GM18517 (cell line): Measurements from ENCODE around the gene SMYD3.
"Not testable (repeated sequence)": the region's sequence is repeated elsewhere in the genome, so short reads cannot be mapped to it uniquely, and the experiment has no call there.

ENCODE experiments used
- ATAC-seq: cut with Tn5 transposase; IDR thresholded peaks from one replicate; pipeline ENCODE4 v1.9.1; 2021; ENCODE audit warnings: mild to moderate bottlenecking, moderate library complexity; ENCODE audit not compliant: unreplicated experiment

The SMYD3 gene

DNA sequence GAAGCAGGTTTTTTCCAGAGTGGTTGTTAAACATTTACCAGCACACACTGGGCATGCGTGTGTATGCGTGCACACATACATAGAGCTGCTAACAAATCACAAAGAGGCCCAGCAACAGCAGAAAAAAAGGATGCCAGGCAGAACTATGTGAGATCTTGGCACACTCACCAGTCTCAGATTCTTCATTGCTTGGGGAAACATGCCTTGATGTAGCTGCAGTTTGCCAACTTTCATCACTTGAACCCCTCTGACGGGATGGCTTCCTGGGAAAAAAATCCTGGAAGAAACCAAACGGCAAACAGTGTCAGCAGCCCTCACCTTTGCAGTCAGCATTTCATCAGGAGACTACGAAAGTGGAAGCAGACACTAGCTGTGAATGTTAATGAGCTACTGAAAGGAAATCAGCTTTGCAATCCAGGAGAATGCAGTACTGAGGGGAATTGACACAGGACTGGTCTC is 743.2 kb downstream of the SMYD3 start:
- no peak for ATAC-seq

DNA sequence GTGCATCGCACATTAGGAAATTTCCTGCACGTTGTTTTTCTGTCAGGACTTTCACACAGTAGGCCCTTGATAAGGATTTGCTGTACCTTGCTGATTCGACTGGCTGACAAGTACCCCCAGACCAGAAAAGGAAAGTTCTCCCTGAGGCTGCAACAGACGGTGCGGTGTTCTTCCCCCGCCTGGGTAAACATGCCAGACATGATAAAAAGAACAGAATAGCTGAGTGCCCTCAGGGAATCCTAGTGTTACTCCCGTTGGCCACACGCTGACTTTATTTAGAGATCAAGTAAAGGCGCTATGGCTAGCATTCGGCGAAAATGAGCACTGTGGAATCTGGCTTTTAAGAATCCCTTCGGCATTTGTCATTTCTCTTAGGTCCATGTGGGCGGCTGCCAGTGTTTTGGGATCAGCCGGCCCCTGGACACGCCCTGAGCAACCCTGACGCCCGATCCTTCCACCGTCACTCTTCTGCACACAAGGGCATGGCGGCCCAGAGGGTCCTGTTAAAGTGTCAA is 744.6 kb downstream of the SMYD3 start:
- no peak for ATAC-seq

DNA sequence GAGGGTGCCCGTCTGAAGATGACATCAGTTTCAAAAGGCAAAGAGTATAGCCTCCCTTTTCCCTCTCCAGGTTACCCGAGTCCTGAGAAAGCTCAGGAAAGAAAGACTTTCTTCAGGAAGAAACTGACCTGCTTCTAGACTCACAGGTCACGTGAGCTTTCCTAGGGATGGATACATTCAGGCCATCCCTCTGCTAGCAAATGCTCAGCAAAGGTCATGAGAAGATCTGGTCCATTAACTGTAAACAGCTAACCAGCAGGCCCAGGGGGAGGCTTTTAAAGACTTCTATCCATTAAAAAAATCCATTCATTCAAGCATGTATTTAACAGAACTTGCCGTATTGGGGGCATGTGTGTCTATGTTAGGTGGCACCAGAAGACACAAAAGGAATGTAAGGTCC is 746.8 kb downstream of the SMYD3 start:
- no peak for ATAC-seq

DNA sequence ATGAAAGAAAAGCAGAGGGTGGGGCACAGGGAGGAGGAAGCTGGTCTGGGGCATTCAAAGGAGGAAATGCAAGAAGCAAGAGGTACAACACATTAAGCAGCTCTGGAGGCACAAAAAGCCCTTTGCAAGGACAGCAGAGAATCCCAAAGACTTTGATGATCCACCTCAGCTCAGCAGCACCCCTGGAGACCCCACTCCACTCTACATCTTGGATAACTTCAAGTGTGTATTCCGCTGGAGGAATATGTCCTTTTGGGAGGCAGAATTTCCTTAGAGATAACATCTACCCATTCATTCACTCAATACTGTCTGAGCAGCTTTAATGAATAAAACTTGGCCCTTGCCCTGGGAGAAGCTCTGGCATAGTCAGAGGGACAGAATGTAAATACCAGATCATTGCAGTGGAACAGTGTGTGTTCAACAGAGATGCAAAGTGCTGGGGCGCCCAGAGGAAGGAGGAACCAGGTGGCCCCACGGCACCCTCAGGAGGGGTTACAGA is 752.6 kb downstream of the SMYD3 start:
- ATAC-seq: no peak

DNA sequence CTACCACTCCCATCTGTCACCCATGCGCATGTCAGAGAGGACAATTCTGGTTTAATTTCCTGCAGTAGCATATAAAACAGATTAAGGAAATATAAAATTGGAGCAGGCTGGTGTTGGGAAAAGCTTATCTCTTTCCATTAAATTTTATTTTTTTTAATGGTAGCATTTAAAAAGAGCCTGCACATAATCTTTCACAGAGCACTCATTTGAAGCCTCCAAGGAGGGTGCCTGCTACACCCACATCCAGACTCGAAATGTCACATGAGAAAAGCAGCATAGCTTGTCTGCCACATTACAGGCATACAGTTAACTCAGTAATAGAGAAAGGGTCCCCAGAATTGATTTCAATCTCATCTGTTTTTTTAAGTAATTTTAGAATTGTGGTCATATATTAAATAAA is 753.3 kb downstream of the SMYD3 start:
- no peak for ATAC-seq

DNA sequence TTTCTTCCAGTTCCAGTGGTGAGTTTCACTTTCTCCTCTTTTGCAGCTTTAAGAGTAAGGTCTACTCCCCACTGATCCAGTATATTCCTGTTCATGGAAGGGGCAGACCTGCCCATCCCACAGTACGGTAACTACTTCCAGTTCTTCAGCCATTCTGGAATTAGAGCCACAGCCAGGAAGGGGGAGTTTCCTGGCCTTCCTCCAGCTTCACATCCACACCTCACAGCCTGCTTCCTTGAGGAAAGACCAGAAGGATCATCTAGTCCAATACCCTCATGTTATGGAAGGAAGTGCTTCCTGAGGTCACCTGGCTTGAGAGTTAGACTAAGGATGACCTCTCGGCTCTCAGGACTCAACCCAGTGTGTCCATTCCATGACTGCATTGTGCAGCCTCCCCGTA is 754.5 kb downstream of the SMYD3 start:
- ATAC-seq: no peak

DNA sequence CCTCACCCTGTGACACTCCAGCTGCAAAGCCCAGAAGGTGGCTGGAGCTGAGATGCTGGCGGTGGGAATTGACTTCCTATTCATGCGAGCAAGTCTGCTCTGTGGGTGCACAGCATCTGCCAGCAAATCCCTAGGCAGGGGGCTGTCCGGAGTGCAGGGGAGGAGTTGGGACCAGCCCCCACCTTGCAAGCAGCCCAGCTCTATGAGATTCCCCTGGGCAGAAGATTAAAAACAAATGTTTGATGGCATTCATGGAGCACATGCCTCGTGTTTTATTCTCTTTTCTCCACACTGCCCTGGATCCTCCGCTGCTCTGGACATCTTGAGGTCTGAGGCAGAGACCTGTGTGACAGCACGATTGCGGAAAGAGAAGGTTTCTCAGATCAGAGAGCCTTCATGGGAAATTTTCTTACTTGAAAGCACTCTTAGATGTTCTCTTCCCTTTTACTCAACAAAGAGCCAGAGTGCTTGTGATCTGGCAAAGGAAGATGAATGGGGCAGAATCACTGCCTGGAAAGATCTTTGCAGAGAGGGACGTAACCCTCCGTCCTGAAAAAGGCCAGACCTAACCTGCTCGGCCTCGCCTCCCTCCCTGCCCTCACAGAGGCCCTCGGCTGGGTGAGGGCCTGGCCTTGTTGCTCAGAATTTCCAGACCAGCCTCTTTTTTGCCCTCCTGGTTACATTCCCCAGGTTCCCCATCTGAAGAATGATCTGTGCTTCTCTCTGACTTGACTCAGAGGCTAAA is 755.2 kb downstream of the SMYD3 start:
- ATAC-seq: no peak

DNA sequence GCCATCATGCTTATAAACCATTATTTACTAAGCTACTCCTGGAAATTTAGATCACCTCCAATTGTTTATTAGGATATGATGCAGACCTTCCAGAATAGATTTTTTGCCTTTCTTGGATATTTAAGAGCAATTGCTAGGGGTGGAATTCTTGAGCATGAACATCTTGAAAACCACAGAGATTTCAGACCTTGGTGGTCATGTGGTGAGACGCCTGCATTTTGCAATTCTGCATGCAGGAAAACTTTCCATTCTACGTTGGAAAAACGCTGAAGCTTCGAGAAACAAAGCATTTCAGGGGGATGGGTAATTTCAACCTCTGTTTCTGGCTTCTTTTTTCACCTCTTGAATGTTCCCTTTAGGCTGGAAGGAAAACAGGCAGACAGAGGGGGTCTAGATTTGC is 756.0 kb downstream of the SMYD3 start:
- no peak for ATAC-seq

DNA sequence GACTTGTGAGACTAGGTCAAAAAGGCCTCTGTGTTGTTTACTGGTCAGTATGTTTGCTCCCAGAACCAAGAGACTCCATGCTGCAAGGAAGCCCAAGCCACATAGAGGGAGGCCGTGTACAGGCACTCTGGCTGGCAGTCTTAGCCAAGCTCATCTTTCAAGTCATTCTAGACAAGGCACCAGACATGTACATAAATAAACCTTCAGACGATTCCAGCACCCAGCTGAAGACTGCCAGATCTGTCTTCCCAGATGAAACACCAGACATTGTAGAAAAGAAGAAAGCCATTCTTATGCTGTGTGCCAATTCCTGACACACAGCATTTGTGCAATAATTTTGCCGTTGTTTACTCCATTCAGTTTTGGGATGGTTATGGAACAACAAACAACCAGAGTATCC is 756.8 kb downstream of the SMYD3 start:
- ATAC-seq: no peak

DNA sequence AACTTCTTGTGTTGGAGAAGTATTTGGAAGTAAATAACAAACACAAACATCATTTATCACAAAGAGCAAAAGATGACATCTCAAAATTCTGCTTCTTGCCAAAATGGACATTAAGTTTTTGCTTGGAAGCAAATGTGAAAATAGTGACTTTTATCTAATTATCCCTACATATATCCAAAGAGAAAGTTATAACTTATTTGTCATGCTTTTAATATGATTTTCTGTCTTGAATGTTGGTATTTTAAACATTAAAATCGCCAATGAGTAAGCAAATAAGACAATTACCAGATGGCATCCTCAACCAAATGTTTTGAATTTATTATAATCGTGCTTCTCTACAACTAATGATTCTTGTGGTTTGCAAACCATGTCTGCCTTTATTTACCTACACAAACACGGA is 758.0 kb downstream of the SMYD3 start:
- no peak for ATAC-seq

DNA sequence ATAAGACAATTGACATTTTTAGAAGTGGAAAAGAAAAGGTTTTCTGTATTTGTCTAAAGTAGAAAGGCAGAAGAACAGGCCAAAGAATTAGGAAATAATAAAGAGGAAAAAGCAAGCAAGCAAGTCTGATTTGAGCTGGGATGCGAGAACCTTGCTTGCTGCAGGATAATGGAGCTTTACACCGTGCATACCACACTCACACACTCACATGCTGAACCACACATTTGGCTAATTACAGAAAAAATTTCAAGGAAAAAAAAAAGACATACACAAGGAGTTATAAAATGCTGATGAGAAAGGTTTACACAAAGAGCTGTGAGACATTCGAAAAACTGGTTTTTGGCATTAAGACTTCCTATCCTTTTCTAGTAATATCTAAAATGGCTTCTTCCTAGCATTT is 758.4 kb downstream of the SMYD3 start:
- ATAC-seq: no peak

DNA sequence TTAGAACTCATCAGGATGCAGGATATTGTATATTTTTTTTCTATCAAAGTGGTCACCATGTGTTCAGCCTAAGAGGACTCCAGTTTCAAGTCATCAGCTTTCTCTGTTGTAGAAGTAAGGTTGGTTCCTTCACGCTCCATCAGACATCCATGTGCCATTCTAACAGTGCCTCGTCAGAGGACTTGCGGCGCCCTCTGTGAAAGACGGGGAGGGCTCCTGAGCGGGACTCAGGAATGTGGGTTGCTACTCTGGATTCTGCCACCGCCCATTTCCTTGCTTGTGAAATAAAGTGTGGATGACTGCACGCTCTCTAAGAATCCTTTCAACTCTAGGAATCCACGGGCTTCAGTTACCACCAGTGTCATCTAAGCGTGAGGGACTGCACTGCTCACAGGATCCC is 758.8 kb downstream of the SMYD3 start:
- no peak for ATAC-seq

DNA sequence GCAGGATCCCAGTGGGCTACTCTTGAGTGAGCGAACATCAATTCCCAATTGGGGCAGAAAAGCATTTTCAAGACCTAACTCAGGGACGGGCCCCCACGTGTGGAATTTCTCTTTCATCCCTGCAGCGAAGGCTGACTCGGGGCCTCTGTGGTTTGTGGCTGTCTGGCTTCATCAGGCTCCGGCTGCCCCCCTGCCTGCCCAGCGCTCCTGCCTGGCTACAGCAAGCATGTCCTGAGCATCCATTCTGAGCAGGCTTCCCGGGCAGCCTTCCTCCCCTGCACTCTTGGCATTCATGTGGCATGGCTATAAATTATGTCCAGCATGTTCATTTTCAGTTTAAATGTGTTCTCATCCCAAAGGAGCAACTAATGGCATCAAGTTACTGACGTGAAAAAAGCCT is 764.2 kb downstream of the SMYD3 start:
- no peak for ATAC-seq

DNA sequence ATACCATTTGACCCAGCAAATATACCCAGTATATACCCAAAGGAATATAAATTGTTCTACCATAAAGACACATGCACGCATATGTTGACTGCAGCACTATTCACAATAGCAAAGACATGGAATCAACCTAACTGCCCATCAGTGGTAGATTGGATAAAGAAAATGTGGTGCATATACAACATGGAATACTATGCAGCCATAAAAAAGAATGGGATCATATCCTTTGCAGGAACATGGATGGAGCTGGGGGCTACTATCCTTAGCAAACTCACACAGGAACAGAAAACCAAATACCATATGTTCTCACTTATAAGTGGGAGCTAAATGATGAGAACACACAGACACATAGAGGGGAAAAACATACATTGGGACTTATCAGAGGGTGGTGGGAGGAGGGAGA is 766.7 kb downstream of the SMYD3 start:
- not testable (repeated sequence) for ATAC-seq

DNA sequence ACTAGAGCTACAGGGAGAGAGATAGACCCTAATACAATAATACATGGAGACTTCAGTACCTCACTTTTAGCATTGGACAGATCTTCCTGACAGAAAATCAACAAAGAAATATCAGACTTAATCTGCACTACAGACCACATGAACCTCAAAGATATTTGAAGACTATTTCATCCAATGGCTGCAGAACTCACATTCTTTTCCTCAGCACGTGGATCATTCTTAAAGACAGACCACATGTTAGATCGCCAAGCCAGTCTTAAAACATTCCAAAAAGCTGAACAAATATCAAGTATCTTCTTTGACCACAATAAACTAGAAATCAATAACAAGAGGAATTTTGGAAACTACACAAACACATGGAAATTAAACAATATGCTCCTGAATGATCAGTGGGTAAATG is 776.3 kb downstream of the SMYD3 start:
- ATAC-seq: no peak

DNA sequence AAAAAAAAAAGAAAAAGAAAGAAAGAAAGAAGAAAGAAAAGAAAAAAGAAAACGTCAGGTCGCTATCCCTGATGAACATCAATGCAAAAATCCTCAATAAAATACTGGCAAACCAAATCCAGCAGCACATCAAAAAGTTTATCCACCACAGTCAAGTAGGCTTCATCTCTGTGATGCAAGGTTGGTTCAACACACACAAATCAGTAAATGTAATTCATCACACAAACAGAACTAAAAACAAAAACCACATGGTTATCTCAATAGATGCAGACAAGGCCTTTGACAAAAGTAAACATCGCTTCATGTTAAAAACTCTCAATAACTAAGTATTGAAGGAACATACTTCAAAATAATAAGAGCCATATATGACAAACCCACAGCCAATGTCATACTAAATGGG is 779.0 kb downstream of the SMYD3 start:
- not testable (repeated sequence) for ATAC-seq

DNA sequence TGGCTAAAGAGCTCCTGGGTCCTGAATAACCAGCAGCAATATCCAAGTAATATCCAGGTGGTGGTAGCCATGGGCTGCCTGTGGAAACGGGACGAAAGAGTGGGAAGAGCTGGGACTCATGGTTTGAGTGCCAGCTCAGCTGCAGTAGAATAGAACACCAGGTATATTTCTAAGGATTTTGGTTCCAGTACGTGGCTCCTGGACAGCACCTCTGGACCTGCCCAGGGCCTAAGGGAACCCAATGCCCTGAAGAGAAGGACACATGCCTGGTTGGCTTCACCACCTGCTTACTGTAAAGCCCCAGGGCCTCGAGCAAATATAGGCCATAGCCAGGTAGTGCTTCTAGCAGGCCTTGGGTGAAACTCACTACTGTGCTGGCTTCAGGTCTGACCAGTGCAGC is 785.6 kb downstream of the SMYD3 start:
- no peak for ATAC-seq

DNA sequence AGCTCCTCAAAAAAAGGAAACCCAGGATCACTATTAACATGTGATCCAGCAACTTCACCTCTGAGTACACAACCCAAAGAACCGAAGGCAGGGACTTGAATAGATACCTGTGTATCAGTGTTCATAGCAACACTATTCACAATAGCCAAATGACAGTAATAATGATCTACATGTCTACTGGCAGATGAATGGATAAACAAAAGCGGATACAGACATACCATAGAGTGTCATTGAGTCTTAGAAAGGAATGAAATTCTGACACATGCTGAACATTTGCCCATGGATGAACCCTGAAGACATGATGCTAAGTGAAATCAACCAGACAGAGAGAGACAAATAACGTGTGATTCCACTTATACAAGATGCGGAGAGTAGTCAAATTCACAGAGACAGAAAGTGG is 788.1 kb downstream of the SMYD3 start:
- no peak for ATAC-seq

DNA sequence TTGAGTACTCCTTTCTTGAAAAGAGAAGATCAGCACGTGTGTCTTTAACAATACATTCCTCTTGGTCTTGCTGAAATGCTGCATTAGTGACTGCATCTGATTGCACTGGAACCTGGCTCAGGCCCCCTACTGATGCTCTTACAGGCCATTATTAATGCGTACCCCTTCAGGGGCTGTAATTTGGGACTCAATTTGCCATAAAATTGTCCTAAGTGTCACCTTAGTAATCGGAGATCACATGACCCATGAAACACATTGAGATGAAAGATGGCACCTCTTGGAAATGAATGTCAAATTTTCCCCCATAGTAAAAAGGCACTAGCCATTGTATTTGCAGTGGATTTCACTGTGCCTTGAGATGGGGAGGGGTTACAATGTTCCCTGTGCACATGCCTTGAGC is 789.0 kb downstream of the SMYD3 start:
- ATAC-seq: no peak

DNA sequence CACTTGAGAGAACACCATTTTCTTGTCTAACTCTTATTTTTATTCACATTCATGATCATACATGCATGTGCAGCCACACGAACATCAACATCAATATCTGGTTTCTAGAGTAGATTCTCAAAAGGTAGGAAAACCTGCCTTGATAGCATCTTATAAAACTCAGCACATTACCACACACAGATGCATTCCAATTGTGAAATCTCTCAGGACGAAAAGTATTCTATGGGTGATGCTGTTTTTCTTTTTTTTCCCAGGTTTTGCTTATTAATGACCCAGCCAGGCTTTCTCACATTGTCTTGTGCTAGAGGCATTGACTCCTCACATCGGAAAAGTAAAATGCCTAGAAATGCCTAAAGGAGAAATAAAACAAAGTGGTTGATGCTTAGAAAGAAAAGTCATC is 789.5 kb downstream of the SMYD3 start:
- no peak for ATAC-seq

DNA sequence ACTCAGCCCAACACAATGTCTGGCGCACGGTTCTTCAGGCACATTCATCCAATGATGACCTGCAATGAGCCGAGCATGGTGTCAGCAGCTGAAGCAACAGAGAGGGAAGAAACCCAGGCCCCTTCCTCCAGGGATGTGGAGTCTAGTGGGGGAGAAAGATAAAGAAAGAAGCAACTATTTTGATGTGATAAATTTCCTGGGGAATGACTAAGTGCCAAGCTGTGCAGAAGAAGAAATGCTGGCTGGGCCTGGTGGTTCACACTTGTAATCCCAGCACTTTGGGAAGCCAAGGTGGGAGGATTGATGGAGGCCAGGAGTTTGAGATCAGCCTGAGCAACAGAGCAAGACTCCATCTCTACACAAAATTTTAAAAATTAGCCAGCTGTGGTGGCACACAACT is 790.5 kb downstream of the SMYD3 start:
- no peak for ATAC-seq

DNA sequence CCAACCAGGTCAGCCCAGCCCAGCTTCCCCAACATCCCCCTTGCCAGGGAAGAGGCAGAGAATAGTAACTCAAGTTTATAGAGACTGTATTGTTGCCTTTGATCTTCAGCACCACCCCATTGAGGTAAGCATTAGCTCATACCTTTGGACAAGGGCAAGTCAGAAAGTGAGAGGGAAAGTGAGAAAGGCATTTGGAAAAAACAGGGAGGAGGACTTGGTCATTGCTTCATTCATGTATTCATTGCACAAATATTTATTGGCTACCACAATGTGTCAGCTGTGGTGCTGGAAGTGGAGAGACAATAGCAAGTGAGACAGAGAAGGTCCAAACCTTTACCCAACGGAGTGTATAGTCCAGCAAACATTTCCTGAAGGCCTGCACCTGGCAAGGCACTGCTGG is 791.1 kb downstream of the SMYD3 start:
- ATAC-seq: no peak

DNA sequence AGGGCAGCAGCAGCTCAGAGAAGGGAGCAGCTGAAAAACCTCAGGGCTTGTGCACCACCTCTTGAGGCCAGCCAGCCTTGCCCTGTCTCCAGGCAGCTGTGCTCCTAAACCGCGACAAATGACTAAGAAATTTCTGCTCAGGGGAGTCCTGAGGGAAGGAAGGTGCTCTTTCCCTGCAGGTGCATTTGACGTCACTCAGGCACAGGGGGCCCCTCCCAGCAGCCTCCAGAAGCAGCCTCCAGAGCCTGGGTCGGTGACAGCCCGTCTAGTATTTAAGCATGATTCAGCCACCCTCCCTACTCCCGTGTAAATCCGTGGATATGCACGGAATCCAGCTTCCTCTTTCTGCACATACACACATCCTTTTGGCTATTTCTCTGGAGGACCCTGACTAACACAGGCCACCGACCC is 791.8 kb downstream of the SMYD3 start:
- no peak for ATAC-seq
